Mammary epithelial cell (primary cell): ENCODE results near the gene ATXN1.

ENCODE experiments used
- EZH2 ChIP-seq: IDR thresholded peaks from 2 replicates; pipeline ENCODE4 v1.6.1; 2012; ENCODE audit warnings: low read length, inconsistent platforms, borderline replicate concordance
- TF ChIP-seq, protein P1 (sequence below), 2 donors: IDR thresholded peaks in 1 of 2; conservative IDR thresholded peaks in 1 of 2; 2 replicates each; pipeline ENCODE4 v1.5.1; 2011 to 2012; ENCODE audit warnings: inconsistent platforms in 2 of 2, low read length in 2 of 2, mild to moderate bottlenecking in 2 of 2, control low read depth in 1 of 2, low read depth in 1 of 2; ENCODE audit not compliant: insufficient read depth in 1 of 2; ENCODE audit errors: extremely low read depth in 1 of 2

- TF ChIP-seq, protein P1, sequence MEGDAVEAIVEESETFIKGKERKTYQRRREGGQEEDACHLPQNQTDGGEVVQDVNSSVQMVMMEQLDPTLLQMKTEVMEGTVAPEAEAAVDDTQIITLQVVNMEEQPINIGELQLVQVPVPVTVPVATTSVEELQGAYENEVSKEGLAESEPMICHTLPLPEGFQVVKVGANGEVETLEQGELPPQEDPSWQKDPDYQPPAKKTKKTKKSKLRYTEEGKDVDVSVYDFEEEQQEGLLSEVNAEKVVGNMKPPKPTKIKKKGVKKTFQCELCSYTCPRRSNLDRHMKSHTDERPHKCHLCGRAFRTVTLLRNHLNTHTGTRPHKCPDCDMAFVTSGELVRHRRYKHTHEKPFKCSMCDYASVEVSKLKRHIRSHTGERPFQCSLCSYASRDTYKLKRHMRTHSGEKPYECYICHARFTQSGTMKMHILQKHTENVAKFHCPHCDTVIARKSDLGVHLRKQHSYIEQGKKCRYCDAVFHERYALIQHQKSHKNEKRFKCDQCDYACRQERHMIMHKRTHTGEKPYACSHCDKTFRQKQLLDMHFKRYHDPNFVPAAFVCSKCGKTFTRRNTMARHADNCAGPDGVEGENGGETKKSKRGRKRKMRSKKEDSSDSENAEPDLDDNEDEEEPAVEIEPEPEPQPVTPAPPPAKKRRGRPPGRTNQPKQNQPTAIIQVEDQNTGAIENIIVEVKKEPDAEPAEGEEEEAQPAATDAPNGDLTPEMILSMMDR (conservative IDR thresholded peaks at IDR 0.05 in 1 of 2, IDR thresholded peaks at IDR 0.05 in 1 of 2; ENCODE audit: extremely low read depth in 1 of 2, insufficient read depth in 1 of 2, low read depth in 1 of 2, low read length in 2 of 2) = no peak
- TF ChIP-seq EZH2 = no peak
Observed at GRCh38 chr6:16704401-16705045, 56.7 kb downstream of the ATXN1 start.
